HCT116 (cell line): Measurements from ENCODE around the gene AIF1L. TPM values are rescaled to one million over a fixed set of nuclear protein-coding genes. Genes with fewer than 3 reads are reported as not detected.

Source experiments
- ATAC-seq: fragments of 200-7000 bp; cut with Tn5 transposase; 2 replicates; pipeline ENCODE4 v1.9.1; 2020; ENCODE audit warnings: mild to moderate bottlenecking, moderate library complexity
- BruUV-seq: library from RNA; stranded (reverse); fragments of 400-500 nt; replicated peaks from 2 replicates; lab custom pipeline; 2021; lab: Mats Ljungman, UMichigan
- CTCF ChIA-PET: fragments of 300-600 bp; sonication (Branson Sonifier 250); formaldehyde crosslinking; loops from one replicate; lab custom pipeline; 2021; ENCODE audit warnings: antibody characterized with exemption; lab: Charles Lee
- POLR2A ChIA-PET: fragments of 300-600, 350-600 bp; sonication (Branson Sonifier 250); formaldehyde crosslinking; loops from one replicate; lab custom pipeline; 2021; ENCODE audit warnings: antibody characterized with exemption; lab: Charles Lee
- RAD21 ChIA-PET, 2 experiments: fragments of 300-600 bp; sonication (Branson Sonifier 250); formaldehyde crosslinking; loops; one replicate each; lab custom pipeline; 2023; ENCODE audit warnings: low total read pairs in 2 of 2; ENCODE audit not compliant: uncharacterized antibody in 2 of 2, unreplicated experiment in 2 of 2, low non-redundant PET in 1 of 2; lab: Charles Lee
- DNase-seq: peaks from one replicate; pipeline ENCODE4 v3.0.0-alpha.2; 2010; ENCODE audit warnings: low read depth, low spot score
- H2AFZ ChIP-seq: fragments of 200-600 bp; shearing (Covaris generic), sonication (generic); 2 replicates; pipeline ENCODE4 v1.6.1; 2017; ENCODE audit warnings: low read depth, mixed run types, mixed read lengths, antibody characterized with exemption, low read length; ENCODE audit not compliant: poor library complexity, severe bottlenecking
- H3K27ac ChIP-seq: 2 replicates; pipeline ENCODE4 v1.5.1; 2012; ENCODE audit warnings: low read depth, low read length
- H3K27me3 ChIP-seq: fragments of 200-600 bp; sonication (generic); 2 replicates; pipeline ENCODE4 v1.6.1; 2016; ENCODE audit warnings: mixed run types, low read length, mixed read lengths; ENCODE audit not compliant: insufficient read depth
- H3K36me3 ChIP-seq, 2 experiments: fragments of 200-500 bp in 1 of 2; fragments of 200-600 bp in 1 of 2; sonication (Bioruptor generic) in 1 of 2; sonication (generic) in 1 of 2; 2 replicates each; pipeline versions ENCODE4 v1.5.1 to v1.6.1; 2014 to 2016; ENCODE audit warnings: low read length in 2 of 2, inconsistent platforms in 1 of 2, mixed read lengths in 1 of 2, mixed run types in 1 of 2; ENCODE audit not compliant: insufficient read depth in 2 of 2, control insufficient read depth in 1 of 2
- H3K4me1 ChIP-seq, 2 experiments: fragments of 200-600 bp in 1 of 2; sonication (generic) in 1 of 2; 2 replicates each; pipeline versions ENCODE4 v1.5.1 to v1.6.1; 2012 to 2017; ENCODE audit warnings: low read length in 2 of 2, inconsistent platforms in 1 of 2, mild to moderate bottlenecking in 1 of 2, mixed read lengths in 1 of 2, mixed run types in 1 of 2, moderate library complexity in 1 of 2; ENCODE audit not compliant: insufficient read depth in 2 of 2, control insufficient read depth in 1 of 2
- H3K4me2 ChIP-seq: fragments of 200-600 bp; sonication (generic); 2 replicates; pipeline ENCODE4 v1.6.1; 2017; ENCODE audit warnings: mixed run types, low read length, mixed read lengths
- H3K4me3 ChIP-seq, 2 experiments: fragments of 200-600 bp in 1 of 2; sonication (generic) in 1 of 2; replicated peaks in 1 of 2; 2 replicates each; pipeline ENCODE4 v1.5.1; 2011 to 2016; ENCODE audit warnings: low read length in 2 of 2, control low read depth in 1 of 2, low read depth in 1 of 2, mild to moderate bottlenecking in 1 of 2, mixed read lengths in 1 of 2, mixed run types in 1 of 2
- H3K79me2 ChIP-seq: fragments of 200-600 bp; sonication (generic); 2 replicates; pipeline ENCODE4 v1.6.1; 2017; ENCODE audit warnings: mild to moderate bottlenecking, mixed run types, low read length, moderate library complexity, mixed read lengths; ENCODE audit not compliant: insufficient read depth
- H3K9ac ChIP-seq: fragments of 200-600 bp; sonication (generic); 2 replicates; pipeline ENCODE4 v1.6.1; 2016; ENCODE audit warnings: low read length, mixed read lengths
- H3K9me2 ChIP-seq: fragments of 200-600 bp; sonication (generic), shearing (Covaris generic); 2 replicates; pipeline ENCODE4 v1.6.1; 2017; ENCODE audit warnings: mixed run types, mild to moderate bottlenecking, moderate library complexity; ENCODE audit not compliant: insufficient read depth
- H3K9me3 ChIP-seq, 2 experiments: fragments of 200-500 bp in 1 of 2; fragments of 200-600 bp in 1 of 2; sonication (Bioruptor generic) in 1 of 2; sonication (generic) in 1 of 2; 2 replicates each; pipeline ENCODE4 v1.6.1; 2014 to 2017; ENCODE audit warnings: low read length in 2 of 2, mixed read lengths in 2 of 2, inconsistent platforms in 1 of 2, low read depth in 1 of 2, mild to moderate bottlenecking in 1 of 2, mixed run types in 1 of 2, moderate library complexity in 1 of 2; ENCODE audit not compliant: control insufficient read depth in 1 of 2, insufficient read depth in 1 of 2
- H4K20me1 ChIP-seq: fragments of 200-600 bp; sonication (generic), shearing (Covaris generic); 2 replicates; pipeline ENCODE4 v1.6.1; 2017; ENCODE audit warnings: mixed run types, mild to moderate bottlenecking, moderate library complexity; ENCODE audit not compliant: insufficient read depth
- CEBPB ChIP-seq: IDR thresholded peaks from 2 replicates; pipeline ENCODE4 v1.6.1; 2012; ENCODE audit warnings: low read depth
- ELF1 ChIP-seq: IDR thresholded peaks from 2 replicates; pipeline ENCODE4 v1.6.1; 2012; ENCODE audit warnings: low read depth, borderline replicate concordance
- EZH2phosphoT487 ChIP-seq: fragments of 200-600 bp; IDR thresholded peaks from 2 replicates; pipeline ENCODE4 v1.6.1; 2018; ENCODE audit warnings: antibody characterized with exemption, borderline replicate concordance
- MAX ChIP-seq: IDR thresholded peaks from 2 replicates; pipeline ENCODE4 v1.6.1; 2012
- RAD21 ChIP-seq: IDR thresholded peaks from 2 replicates; pipeline ENCODE4 v1.6.1; 2012; ENCODE audit warnings: low read depth, mild to moderate bottlenecking
- TCF7L2 ChIP-seq: IDR thresholded peaks from 2 replicates; pipeline ENCODE4 v1.7.0; 2011; ENCODE audit warnings: borderline replicate concordance, inconsistent platforms; ENCODE audit not compliant: insufficient read depth, insufficient read length; ENCODE audit errors: extremely low read depth
- ZNF274 ChIP-seq: fragments of 200-500 bp; sonication (Bioruptor generic); IDR thresholded peaks from 2 replicates; pipeline ENCODE4 v1.6.1; 2014; ENCODE audit warnings: mild to moderate bottlenecking, low read depth, low read length, inconsistent platforms
- intact Hi-C: fragments of 100-400 bp; cut with micrococcal nuclease; formaldehyde crosslinking; loops from 2 replicates; pipeline ENCODE4 v1.10.0; 2022
- total RNA-seq: library from RNA; stranded (reverse); gene quantifications from one replicate; pipeline ENCODE4 v1.2.1, GENCODE V29; 2021; ENCODE audit not compliant: unreplicated experiment
- TF ChIP-seq, protein P1 (sequence below), 3 experiments: fragments of 200-600 bp in 1 of 3; sonication (generic) in 1 of 3; IDR thresholded peaks in 2 of 3; conservative IDR thresholded peaks in 1 of 3; 2 replicates each; pipeline ENCODE4 v1.5.1; 2012 to 2017; ENCODE audit warnings: low read depth in 2 of 3, low read length in 2 of 3, antibody characterized with exemption in 1 of 3, borderline replicate concordance in 1 of 3, control low read depth in 1 of 3, mild to moderate bottlenecking in 1 of 3, mixed read lengths in 1 of 3, mixed run types in 1 of 3, moderate library complexity in 1 of 3; ENCODE audit not compliant: insufficient read depth in 1 of 3
- TF ChIP-seq, protein P2 (sequence below): IDR thresholded peaks from 2 replicates; pipeline ENCODE4 v1.6.1; 2012; ENCODE audit warnings: low read depth

The AIF1L gene
- total RNA-seq, 1 experiment from 2014 or later = 34.0 TPM

- Histone ChIP-seq H3K9me3 (no peaks in the 10 kb centered on the region), H2AFZ (no peak overlapping the region), H3K79me2 (no peaks in the 10 kb centered on the region), H3K9ac (no peak overlapping the region), H3K36me3 (no peaks in the 10 kb centered on the region), H3K4me2 (no peak overlapping the region), H3K27me3 (no peaks in the 10 kb centered on the region), H4K20me1 (no peaks in the 10 kb centered on the region), H3K9me2 (no peaks in the 10 kb centered on the region), H3K4me1 (peaks cover 11 to 15% of the 10 kb centered on the region in 2 experiments), H3K4me3 (no peak overlapping the region), H3K27ac (no peak overlapping the region)
- no peak for ATAC-seq
- ChIA-PET RAD21 (no interaction called here), POLR2A (no interaction called here), CTCF (no interaction called here)
- no peak for DNase-seq
- TF ChIP-seq, protein P1, sequence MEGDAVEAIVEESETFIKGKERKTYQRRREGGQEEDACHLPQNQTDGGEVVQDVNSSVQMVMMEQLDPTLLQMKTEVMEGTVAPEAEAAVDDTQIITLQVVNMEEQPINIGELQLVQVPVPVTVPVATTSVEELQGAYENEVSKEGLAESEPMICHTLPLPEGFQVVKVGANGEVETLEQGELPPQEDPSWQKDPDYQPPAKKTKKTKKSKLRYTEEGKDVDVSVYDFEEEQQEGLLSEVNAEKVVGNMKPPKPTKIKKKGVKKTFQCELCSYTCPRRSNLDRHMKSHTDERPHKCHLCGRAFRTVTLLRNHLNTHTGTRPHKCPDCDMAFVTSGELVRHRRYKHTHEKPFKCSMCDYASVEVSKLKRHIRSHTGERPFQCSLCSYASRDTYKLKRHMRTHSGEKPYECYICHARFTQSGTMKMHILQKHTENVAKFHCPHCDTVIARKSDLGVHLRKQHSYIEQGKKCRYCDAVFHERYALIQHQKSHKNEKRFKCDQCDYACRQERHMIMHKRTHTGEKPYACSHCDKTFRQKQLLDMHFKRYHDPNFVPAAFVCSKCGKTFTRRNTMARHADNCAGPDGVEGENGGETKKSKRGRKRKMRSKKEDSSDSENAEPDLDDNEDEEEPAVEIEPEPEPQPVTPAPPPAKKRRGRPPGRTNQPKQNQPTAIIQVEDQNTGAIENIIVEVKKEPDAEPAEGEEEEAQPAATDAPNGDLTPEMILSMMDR (IDR thresholded peaks at IDR 0.05 in 2 of 3, conservative IDR thresholded peaks at IDR 0.05 in 1 of 3; ENCODE audit: borderline replicate concordance in 1 of 3, insufficient read depth in 1 of 3, low read depth in 2 of 3, low read length in 2 of 3) = no peak
- TF ChIP-seq MAX = no peak
- no peak for TF ChIP-seq TCF7L2
- TF ChIP-seq ZNF274 = no peak
- TF ChIP-seq, protein P2, sequence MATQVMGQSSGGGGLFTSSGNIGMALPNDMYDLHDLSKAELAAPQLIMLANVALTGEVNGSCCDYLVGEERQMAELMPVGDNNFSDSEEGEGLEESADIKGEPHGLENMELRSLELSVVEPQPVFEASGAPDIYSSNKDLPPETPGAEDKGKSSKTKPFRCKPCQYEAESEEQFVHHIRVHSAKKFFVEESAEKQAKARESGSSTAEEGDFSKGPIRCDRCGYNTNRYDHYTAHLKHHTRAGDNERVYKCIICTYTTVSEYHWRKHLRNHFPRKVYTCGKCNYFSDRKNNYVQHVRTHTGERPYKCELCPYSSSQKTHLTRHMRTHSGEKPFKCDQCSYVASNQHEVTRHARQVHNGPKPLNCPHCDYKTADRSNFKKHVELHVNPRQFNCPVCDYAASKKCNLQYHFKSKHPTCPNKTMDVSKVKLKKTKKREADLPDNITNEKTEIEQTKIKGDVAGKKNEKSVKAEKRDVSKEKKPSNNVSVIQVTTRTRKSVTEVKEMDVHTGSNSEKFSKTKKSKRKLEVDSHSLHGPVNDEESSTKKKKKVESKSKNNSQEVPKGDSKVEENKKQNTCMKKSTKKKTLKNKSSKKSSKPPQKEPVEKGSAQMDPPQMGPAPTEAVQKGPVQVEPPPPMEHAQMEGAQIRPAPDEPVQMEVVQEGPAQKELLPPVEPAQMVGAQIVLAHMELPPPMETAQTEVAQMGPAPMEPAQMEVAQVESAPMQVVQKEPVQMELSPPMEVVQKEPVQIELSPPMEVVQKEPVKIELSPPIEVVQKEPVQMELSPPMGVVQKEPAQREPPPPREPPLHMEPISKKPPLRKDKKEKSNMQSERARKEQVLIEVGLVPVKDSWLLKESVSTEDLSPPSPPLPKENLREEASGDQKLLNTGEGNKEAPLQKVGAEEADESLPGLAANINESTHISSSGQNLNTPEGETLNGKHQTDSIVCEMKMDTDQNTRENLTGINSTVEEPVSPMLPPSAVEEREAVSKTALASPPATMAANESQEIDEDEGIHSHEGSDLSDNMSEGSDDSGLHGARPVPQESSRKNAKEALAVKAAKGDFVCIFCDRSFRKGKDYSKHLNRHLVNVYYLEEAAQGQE = no peak
- no peak for TF ChIP-seq ELF1
- TF ChIP-seq CEBPB = no peak
- TF ChIP-seq EZH2phosphoT487 = no peak
- TF ChIP-seq RAD21 = no peak
- intact Hi-C loops = no loop called here
- BruUV-seq = no TSS peak
These were observed 11.5 kb upstream of the AIF1L start for GRCh38 chr9:131084661-131085369.
